ENCODE measurements around the gene SECISBP2.

DNA sequence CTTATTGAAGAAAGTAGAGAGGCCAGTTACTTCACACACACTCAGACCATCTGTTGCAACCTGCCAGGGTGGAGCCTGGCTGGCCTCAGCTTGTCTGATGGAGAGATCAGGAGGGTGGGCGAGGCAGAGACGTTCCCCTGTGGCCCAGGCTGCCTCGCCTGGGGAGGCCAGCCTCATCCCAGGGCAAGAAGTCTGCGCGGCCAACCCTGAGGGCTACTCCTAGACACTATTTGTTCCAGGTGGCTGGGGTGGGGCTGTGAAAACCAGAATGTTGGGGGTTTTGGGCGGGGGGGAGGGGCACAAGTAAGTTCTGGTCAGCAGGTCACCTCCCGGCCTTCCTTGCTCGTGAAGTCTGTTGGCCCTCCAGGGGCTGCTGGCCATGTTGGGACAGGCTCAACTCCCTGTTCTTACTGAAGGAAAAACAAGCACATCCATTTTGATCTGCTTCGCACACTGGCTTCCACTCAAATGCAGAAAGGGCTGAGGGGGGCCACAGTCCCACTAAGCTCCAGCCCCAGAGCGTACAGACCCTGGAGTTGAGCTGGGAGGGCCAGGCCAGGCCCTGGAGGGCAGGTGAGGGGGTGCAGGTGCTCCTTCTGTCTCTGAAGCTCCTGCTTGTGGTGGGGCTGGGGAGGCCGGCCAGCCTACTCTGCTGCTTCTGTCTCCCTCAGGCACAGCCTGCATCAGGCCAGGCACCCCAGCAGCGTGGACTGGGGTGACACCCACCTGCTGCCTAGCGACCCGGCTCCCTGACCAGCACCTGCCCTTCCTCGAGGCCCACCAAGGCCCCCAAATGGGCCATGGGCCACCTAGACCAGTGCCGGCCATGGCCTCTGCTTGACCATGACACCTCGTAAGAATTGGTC lies 46.6 kb downstream of the SECISBP2 start:
- TF ChIP-seq, protein P1, sequence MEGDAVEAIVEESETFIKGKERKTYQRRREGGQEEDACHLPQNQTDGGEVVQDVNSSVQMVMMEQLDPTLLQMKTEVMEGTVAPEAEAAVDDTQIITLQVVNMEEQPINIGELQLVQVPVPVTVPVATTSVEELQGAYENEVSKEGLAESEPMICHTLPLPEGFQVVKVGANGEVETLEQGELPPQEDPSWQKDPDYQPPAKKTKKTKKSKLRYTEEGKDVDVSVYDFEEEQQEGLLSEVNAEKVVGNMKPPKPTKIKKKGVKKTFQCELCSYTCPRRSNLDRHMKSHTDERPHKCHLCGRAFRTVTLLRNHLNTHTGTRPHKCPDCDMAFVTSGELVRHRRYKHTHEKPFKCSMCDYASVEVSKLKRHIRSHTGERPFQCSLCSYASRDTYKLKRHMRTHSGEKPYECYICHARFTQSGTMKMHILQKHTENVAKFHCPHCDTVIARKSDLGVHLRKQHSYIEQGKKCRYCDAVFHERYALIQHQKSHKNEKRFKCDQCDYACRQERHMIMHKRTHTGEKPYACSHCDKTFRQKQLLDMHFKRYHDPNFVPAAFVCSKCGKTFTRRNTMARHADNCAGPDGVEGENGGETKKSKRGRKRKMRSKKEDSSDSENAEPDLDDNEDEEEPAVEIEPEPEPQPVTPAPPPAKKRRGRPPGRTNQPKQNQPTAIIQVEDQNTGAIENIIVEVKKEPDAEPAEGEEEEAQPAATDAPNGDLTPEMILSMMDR (IDR thresholded peaks at IDR 0.05), result no peak
- TF ChIP-seq POLR2A (IDR thresholded peaks at IDR 0.05), result no peak
